ENCODE measurements around the gene ZDHHC21.

The ZDHHC21 gene

GRCh38 chr9:14693251-14693861 is at the start of gene ZDHHC21:
Gene ZDHHC21, minus strand, starts transcription at chr9:14693432. Its CDS starts 19,092 bp downstream, at chr9:14674340.
- ATAC-seq: peak; percentile 96
- TF ChIP-seq GLIS3 (CRISPR knock-in tag; IDR thresholded peaks at IDR 0.05): no peak
- TF ChIP-seq ZNF70 (CRISPR knock-in tag; IDR thresholded peaks at IDR 0.05): no peak
- TF ChIP-seq TCF4 (CRISPR knock-in tag; IDR thresholded peaks at IDR 0.05; ENCODE audit: borderline replicate concordance): no peak
- peak; percentile 94 for TF ChIP-seq ZFP3 (CRISPR knock-in tag; IDR thresholded peaks at IDR 0.05)
- no peak for TF ChIP-seq ZFP30 (CRISPR knock-in tag; IDR thresholded peaks at IDR 0.05)
- TF ChIP-seq OSR1 (CRISPR knock-in tag; IDR thresholded peaks at IDR 0.05): no peak
- no peak for TF ChIP-seq CSRNP3 (CRISPR knock-in tag; IDR thresholded peaks at IDR 0.05)
- TF ChIP-seq TOX (CRISPR knock-in tag; IDR thresholded peaks at IDR 0.05; ENCODE audit: borderline replicate concordance): no peak

GRCh38 chr9:14741369-14741768 is 48.1 kb upstream of the ZDHHC21 start:
- no peak for TF ChIP-seq ESRRG (CRISPR knock-in tag; IDR thresholded peaks at IDR 0.05)
- no peak for TF ChIP-seq ISL1 (CRISPR knock-in tag; IDR thresholded peaks at IDR 0.05)
- no peak for ATAC-seq

- no peak for TF ChIP-seq ISL1 (CRISPR knock-in tag; IDR thresholded peaks at IDR 0.05)
- no peak for TF ChIP-seq ZFP3 (CRISPR knock-in tag; IDR thresholded peaks at IDR 0.05)
- no peak for TF ChIP-seq CREB5 (CRISPR knock-in tag; IDR thresholded peaks at IDR 0.05; ENCODE audit: low read depth)
- no peak for TF ChIP-seq ZNF565 (CRISPR knock-in tag; conservative IDR thresholded peaks at IDR 0.05; ENCODE audit: low read depth)
- TF ChIP-seq CSDC2 (CRISPR knock-in tag; IDR thresholded peaks at IDR 0.05): no peak
- no peak for TF ChIP-seq SNAI2 (CRISPR knock-in tag; IDR thresholded peaks at IDR 0.05)
- no peak for TF ChIP-seq TOX (CRISPR knock-in tag; IDR thresholded peaks at IDR 0.05; ENCODE audit: borderline replicate concordance)
- TF ChIP-seq TCF4 (CRISPR knock-in tag; IDR thresholded peaks at IDR 0.05; ENCODE audit: borderline replicate concordance): no peak
- TF ChIP-seq OSR1 (CRISPR knock-in tag; IDR thresholded peaks at IDR 0.05): no peak
- ATAC-seq: no peak
These were observed 39.9 kb upstream of the ZDHHC21 start for GRCh38 chr9:14733133-14733532.

- ATAC-seq: no peak
These were observed 38.2 kb upstream of the ZDHHC21 start for GRCh38 chr9:14731294-14731981.

More at GRCh38 chr9:14731294-14731981, 38.2 kb upstream of the ZDHHC21 start:
- no peak for TF ChIP-seq PATZ1 (CRISPR knock-in tag; IDR thresholded peaks at IDR 0.05; ENCODE audit: borderline replicate concordance)
- no peak for TF ChIP-seq ZC3H10 (CRISPR knock-in tag; IDR thresholded peaks at IDR 0.05)
- no peak for TF ChIP-seq TCF4 (CRISPR knock-in tag; IDR thresholded peaks at IDR 0.05; ENCODE audit: borderline replicate concordance)
- TF ChIP-seq CREB5 (CRISPR knock-in tag; IDR thresholded peaks at IDR 0.05; ENCODE audit: low read depth): no peak
- no peak for TF ChIP-seq ARNTL (CRISPR knock-in tag; IDR thresholded peaks at IDR 0.05; ENCODE audit: borderline replicate concordance, low read depth)
- TF ChIP-seq CSRNP3 (CRISPR knock-in tag; IDR thresholded peaks at IDR 0.05): no peak
- no peak for TF ChIP-seq ZNF70 (CRISPR knock-in tag; IDR thresholded peaks at IDR 0.05)
- no peak for TF ChIP-seq ZFP3 (CRISPR knock-in tag; IDR thresholded peaks at IDR 0.05)
- no peak for TF ChIP-seq ZNF565 (CRISPR knock-in tag; conservative IDR thresholded peaks at IDR 0.05; ENCODE audit: low read depth)
- no peak for TF ChIP-seq TOX (CRISPR knock-in tag; IDR thresholded peaks at IDR 0.05; ENCODE audit: borderline replicate concordance)
- no peak for TF ChIP-seq GLIS3 (CRISPR knock-in tag; IDR thresholded peaks at IDR 0.05)
